Stromal cell of bone marrow (primary cell): Measurements from ENCODE around the gene KCNB1.
A peak's percentile ranks its signal among the peaks of the same experiment; 100 is the strongest.

ENCODE experiments used
- DNase-seq: peaks from one replicate; pipeline ENCODE4 v3.0.0-alpha.2; 2012; ENCODE audit warnings: low read depth

Gene KCNB1

DNA sequence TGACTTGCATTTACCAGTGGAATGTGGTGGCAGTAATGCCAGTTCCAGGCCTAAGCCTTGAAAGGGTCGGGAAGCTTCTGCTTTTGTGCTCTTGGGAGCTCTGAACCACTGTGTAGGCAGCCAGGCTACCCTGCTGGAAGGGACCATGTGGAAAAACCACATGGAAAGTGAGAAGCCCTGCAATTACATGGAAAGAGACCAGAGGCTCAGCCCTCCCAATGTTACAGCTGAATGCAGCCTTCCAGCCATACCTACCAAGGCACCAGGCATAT lies 14.9 kb upstream of the KCNB1 start:
- DNase-seq: peak; percentile 8

DNA sequence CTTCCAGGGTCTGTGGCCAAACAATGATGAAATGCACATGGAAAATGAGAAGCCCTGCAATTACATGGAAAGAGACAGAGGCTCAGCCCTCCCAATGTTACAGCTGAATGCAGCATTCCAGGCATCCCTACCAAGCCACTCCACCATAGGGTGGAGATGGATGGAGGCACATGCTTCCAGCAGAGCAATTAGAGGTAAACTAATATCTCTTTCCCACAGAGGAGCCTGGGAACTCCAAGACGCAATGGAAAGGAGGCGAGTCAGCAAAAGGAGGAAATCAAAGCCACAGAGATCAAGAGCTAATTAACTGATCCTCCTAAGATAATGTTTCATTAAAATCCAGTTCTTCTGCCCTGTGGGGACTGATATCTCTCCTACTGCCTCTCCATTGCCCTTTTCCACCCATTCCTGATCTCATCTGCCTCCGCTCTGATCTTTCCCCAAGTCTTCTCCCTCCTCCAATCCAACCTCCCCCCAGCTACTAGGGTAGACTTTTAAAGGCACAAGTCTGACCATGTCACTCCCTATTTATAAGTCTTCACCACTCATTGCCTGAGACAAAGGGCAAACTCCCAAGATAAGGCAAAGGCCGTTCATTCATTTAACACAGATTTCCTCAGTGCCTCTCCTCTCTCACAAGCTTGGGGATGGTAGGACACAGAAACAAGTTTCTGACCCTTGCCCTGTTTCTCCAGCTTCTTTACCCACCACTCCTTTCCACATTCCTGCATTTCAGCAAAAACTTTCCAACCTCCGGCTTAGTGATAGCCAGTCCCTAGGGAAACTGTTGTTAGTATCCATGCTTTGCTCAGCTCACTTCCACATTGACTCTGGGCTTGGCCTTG lies 14.3 kb upstream of the KCNB1 start:
- peak; percentile 12 for DNase-seq

DNA sequence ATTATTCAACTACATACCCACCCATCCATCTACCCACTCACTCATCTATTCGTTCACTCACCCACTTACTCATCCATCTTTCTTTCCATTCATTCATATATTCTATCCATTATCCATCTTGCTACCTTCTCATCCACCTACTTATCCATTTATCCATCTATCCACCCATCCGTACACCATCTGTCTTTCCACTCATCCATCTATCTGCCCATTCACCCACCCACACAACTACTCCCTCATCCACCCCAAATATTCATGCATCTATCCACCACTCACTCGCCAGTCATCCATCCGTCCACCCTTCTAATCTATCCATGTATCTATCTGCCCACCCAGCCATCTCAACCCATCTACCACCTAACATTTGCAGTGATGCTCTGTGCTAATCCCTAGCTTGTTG lies 13.6 kb upstream of the KCNB1 start:
- no peak for DNase-seq

DNA sequence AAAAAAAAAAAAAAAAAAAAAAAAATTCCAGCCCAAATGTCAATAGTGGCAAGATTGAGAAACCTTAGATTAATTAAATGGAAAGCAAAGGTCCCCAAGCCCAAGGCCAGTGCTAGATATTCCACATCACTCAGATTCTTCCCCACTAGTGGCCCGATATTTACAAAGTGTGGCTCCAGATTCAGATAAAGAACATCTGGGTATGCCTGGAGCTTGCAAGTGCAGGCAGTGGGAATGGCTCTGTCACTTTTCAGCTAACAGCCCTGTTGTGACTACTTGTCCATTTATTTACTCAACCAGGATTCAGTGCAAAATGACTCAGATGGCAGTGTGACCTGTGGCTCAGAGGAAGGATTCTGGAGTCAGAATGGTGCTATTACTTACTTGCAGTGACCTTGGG lies 8.2 kb upstream of the KCNB1 start:
- no peak for DNase-seq

DNA sequence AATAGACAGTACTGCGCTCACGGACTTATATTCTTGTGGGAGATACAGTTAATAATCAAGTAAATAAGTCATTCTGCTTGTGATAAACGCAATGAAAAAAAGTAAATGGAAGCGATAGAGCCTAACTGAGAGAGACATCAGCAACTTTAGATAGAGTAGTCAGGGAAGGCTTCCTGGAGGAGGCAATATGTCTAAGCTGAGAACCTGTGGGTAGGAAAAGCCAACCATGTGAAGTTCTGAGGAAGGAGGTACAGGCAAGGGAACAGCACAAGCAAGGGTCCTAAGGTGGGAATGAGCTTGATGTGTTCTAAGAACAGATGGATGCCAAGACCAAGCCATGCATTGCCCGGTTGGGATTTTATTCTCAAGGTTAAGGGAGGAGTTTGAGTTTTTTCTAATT lies 7.2 kb upstream of the KCNB1 start:
- no peak for DNase-seq

DNA sequence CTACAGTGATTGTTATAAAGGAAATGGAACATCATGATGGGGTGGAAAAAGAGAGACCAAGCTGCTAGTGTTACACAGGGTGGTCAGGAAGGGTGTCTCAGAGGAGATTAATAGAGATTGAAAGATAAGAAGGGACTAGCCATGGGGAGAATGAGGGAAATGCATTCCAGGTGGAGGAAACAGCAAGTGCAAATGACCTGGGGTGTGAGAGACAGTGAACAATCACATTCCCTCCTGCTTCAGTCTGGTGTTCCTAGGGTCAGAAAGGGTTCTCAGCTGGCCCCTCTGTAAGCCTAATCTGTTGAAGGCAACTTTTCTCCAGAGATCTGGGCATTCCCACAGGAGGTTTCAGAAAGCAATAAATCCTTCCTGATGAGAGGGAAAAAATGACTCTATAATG lies 3.6 kb upstream of the KCNB1 start:
- no peak for DNase-seq

DNA sequence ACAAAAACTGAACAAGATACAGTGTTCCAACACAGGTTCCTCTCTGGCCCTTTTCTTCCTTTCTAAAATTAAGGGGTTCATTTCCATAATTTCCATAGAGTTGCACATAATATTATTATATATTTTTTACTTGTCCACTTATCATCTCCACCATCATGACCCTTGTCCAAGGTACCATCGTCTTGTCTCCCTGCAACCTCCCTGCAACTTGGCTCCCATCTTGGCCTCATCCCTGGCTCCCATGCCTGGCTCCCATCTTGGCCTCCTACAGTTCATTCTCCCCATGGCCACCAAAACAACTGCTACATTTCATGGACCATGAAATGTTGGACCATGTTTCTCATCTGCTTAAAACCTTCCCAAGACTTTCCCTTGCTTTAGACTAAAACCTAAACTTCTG lies 3.1 kb upstream of the KCNB1 start:
- no peak for DNase-seq

DNA sequence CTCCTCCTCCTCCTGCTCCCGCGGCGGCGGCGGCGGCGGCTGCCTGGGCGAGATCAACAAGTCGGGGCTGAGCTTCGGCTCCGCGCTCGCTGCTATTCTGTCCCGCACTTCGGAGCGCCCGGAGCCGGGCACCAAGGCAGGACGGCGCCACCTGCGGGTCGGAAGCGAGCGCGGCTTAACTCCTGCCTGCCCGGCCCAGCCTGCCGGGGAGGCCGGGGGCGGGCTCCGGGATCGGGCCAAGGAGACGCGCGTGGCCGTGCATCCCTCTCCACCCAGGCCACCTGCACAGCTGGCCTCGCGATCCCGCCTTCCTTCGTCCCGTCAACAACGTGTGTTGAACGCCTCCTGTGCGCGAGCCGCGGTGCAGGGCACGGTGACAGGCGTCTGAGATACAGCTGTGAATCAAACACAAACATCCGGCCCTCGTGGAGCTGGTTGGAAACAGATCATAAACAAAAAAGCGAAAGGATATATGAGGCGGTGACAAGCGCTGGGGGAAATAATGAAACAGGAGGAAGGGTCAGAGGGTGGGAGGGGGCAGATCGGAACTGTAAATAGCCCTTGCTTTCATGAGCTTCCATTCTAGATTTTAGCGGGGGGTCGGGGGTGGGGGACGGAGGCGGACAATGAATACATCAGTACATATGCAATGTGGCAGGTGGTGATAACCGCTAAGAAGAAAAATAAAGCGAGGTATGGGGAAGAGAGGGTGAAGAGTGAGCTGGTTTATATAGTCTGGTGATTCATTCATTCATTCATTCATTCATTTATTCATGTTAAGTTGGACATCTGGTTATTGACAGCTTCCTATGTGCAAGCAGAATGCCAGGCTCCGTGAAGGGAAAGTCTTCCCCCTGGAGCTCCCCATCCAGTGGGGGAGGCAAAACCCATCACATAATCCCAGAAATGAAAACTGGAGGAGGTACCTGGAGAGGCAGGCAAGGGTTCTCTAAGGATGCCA lies 2.0 kb upstream of the KCNB1 start:
- DNase-seq: peak; percentile 46

DNA sequence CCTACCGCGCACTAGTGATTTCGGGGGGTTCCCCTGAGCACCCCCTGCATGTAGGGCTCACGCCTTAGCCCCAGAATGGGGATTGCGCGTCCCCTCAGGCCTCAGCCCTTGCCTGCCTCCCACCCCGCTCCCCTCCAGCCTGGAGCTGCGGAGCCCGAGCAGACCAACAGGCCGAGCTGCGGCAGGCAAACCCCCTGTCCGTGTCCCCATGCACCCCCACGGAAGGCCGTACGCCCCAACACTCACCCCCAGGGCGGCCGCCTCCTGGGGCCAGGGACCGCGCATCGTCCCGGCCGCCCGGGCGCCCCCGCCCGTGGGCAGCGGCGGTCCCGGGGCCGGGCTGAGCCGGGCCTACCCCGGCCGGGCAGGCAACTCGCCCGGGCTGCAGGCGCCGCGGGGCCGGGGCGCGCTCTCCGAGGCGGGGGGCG lies 1.2 kb upstream of the KCNB1 start:
- DNase-seq: no peak

DNA sequence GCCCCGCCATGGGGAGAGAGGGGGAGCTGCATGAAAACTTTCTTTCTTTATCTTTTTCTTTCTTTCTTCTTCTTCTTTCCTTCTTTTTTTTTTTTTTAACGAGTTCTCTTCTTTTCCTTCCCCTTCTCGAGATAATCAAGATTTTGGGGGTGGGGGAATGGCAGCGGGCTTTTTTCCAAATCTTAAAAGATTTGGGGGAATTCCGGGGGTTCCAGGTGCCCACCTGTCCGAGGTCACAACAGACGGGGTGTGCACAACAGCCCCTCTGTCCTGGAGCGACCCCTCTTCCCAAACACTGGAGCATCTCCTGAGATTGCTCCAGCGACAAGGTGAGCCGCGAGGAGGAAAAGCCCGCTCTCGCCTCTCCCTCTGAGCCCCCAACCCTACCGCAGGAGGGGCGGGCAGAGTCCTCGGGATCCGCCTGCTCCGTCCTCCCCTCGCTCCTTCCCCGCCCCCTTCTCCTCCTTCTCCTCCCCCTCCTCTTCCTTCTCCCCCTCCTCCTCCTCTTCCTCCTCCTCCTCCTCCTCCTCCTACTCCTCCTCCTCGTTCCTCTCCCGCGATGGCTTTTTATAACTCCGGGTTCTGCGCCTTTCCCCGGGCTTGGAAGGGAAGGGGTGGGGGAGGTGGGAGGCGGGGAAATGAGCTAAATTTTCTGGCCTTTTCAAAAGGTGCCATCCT lies 689 bp upstream of the KCNB1 start:
- DNase-seq: no peak

DNA sequence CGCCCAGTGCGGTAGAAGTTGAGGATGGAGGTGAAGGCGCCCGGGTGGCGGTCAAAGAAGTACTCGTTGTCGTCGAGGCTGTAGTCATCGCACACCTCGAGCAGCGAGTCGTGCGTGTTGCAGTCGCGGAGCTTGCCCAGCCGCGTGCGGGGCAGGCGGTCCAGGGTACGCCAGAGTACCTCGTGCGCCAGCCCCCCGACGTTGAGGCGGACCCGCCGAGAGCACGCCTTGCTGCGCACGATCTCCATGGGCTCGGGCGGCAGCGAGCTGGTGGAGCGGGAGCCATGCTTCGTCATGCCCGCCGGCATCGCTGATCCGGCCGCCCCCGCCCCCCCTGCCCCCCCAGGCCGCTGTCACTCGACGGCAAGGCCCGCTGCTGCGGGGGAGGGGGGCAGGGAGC lies 295 bp downstream of the KCNB1 start:
- no peak for DNase-seq

DNA sequence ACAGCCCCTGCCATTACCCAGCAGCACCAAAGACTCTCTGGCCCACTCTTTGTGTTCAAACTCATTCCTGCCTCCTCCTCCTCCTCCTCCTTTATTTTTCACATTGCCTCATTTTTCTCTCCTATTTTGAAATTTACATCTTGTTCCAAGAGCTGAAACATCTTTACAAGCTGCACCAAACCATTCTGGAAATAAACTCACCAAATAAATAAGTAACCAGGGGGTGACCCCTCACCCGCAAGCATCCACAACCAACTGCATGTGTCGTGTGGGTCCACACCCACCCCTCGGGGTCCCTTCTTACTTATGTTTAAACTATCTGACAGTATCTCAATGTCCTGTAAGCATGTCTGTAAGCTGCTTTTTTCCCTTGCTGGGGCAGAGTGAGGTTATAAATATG lies 1.4 kb downstream of the KCNB1 start:
- no peak for DNase-seq

DNA sequence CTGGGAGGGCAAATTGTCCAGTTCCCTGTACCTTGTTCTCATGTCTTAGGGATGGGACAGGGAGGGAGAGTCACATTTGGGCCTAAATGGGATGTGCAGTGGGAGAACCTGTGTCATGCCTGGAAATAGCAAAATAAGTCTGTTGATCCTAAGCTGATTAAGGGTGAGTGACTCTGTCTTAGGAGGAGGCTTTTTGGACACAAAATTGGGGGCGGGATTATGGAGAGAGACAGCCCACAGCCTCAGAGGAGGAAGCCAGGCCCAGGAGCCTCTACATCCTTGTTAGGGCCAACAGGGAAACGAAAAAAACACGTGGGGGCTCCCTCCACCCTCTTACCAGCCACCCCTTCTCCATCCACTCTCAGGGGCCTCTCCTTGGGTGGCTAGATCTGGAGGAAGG lies 2.2 kb downstream of the KCNB1 start:
- no peak for DNase-seq

DNA sequence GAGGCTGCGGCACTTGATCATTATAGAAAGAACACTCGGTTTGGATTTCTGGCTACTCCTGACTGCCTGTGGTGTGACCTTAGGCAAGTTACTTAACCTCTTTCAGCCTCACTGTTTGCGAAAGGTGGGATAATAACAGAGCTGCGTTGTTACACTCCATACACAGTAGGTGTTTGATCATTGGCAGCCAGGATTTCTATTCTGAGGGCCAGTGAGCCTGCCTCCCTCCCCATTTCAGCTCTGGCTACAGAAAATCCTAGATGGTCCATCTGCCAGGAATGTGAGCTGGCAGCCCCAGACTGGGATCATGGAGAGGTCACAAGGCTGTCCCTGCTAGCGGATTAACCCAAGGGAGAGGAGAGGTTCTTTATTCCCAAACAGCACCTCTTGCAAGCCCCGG lies 2.7 kb downstream of the KCNB1 start:
- no peak for DNase-seq

DNA sequence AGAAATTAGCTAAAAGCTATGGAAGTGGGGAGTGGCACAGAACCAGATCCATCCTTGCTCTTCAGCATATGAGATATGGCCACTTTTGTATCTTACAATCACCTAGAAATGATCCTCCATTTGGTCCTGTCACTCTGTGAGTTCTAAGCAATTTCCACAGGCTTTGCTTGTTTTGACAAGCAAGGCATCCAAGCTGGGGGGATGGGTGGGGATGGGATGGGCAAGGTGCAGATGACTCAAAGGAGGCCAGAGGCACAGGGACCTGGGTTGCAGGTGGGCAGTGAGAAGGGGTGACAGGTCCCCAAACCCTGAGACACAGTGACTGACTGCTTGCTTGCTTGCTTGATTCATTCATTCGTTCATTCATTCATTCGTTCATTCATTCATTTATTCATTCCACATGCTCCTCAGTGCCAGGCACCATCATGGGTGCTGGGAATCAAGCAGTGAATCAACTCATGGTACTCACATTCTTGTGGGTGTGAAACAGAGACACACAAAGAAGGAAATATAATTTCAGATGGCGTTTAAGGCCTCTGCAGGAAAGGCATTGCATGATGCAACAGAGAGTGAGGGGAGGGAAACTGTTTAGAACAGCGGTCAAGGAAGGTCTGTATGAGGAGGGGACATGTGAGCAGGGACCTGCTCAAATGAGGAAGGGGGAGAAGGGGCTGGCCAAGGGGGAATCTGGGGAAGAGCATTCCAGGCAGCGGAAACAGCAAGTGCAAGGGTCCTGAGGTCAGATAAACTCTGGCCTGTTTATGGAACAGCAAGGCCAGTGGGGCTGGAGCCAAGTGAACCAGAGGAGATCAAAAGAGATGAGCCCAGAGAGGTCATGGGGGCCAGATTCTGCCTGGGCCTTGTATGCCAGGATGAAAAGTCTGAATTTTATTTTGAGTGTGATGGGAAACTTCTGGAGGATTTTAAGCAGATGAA lies 3.4 kb downstream of the KCNB1 start:
- DNase-seq: no peak

DNA sequence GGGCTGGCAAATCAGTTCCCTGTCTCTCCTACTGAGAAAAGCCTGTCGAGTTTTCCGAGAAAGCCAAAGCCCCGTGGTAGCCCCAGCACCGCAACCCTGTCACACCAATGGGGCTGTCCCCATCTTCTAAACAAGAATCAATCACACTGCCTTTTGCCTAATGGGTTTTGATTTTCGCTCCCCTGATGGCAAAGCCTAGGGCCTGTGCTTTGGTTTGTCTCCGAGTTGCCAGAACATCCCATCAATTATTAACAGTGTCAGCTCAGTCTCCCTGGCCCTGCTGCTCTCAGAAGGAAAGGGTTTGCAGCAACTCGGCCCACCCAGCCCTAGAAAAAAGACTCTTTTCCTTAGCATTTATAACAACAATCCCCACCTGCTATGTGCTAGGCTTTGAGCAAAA lies 4.2 kb downstream of the KCNB1 start:
- no peak for DNase-seq

DNA sequence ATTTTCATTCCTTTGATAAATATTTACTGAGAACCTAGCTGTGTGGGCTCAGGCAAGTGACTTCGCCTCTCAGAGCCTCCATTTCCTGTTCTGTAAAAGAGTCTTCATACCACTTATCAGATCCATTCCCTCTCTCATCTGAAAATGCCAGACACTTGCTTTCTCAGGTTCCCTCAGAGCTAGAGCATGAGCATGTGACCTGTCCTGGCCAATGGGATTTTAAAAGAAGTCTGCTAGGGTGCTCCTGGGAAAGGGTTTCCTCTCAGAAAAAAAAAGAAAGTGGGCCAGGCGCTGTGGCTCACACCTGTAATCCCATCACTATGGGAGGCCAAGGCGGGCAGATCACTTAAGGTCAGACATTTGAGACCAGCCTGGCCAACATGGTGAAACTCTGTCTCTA lies 5.3 kb downstream of the KCNB1 start:
- DNase-seq: no peak

DNA sequence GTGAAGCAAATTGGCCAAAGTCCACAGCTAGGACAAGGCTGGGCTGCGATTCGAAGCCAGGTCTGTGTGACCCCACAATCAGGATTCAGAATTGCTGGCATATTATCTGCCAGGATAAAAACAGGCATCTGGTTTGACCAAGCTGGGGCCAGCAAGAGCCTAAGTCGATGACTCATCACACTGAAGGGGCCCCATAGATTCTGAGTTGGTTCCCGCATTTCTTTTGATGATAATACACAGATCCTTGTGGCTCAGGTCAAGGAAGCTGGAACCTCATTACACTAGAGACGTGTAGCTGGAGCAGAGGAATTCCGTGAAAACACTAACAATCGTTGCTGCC lies 6.5 kb downstream of the KCNB1 start:
- DNase-seq: no peak

DNA sequence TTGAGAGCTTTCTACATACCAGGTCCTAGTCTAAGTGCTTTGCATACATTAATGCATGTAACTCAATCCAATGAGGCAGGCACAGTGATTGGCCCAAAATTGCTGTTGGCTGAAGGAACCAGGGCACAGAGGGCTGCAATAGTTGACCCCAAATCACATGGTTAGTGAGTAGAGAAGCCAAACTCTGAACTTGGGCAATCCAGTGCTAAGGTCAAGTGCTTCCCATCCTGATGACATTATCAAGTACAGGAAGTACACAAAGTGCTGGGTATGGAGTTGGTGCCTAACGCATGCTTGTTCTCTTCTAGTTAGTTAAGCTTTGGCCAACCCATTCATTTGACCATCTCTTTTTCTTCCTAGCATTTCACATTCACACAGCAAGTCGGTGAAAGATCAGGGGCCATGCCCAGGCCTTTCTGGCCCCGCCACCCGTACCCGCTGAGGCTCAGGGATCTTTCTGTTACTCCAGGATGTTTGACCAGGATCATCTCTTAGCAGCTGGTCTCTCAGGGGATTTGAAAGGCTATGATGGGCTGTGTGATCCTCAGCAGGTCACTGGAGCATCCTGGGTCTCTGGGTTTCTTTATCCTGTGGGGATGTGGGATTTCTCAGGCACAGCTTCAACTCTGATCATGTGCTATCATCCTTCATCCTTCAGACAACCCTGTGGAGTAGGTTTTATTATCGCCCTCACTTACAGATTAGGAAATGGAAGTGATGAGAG lies 7.0 kb downstream of the KCNB1 start:
- no peak for DNase-seq

DNA sequence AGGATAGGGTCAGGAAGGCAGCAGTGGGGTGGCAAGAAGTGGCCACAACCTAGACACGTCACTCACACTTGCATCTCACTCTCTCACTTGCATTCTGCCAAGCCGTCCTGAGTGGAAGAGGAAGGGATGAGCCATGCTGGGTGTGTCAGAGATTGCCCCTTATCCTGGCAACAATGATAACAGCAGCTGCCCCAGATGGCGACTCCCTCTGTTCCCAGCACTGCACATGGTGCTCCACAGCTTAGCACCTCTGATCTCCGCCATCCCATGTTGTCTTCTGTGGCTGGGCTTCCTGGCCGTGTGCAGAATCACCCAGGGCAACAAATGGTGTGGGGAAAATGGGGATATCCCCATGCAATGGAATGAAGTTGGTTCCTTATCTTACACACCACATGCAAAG lies 11.1 kb downstream of the KCNB1 start:
- DNase-seq: no peak

DNA sequence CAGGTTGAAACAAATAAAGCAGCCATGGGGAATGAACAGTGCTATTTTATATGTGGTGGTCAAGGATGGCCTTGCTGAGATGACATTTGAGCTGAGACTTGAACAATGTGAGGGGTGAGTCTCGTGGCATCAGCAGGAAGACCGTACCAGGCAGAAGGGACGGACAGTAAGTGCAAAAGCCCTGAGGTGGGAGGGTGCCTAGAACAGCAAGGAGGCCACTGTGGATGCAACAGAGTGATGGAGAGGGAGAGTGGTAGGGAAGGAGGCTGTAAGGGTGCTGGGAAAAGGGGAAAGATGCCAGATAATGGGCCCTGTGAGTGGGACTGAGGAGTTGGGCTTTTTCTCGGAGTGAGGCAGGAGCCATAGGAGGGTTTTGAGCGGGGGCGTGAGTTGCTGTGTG lies 11.5 kb downstream of the KCNB1 start:
- no peak for DNase-seq
